Activated CD4-positive, alpha-beta T cell treated with anti-CD3 and anti-CD28 coated beads, Interleukin-2, amount 50 U/mL, for 24 hours (primary cell): ENCODE data around the gene CTNND2.
"Not testable (repeated sequence)": the region's sequence is repeated elsewhere in the genome, so short reads cannot be mapped to it uniquely, and the experiment has no call there.

Experiments
- DNase-seq, 2 donors: peaks; one replicate each; pipeline ENCODE4 v3.0.0-alpha.2; 2020; ENCODE audit warnings: low read depth in 1 of 2, low spot score in 1 of 2

CTNND2 gene

GRCh38 chr5:11869203-11869602 is 35.0 kb downstream of the CTNND2 start:
- DNase-seq: no peak

GRCh38 chr5:11863911-11864310 is 40.3 kb downstream of the CTNND2 start:
- DNase-seq: no peak

- DNase-seq: no peak
Measured at GRCh38 chr5:11857391-11857790, 46.9 kb downstream of the CTNND2 start.

- DNase-seq: no peak
Measured at GRCh38 chr5:11854936-11855335, 49.3 kb downstream of the CTNND2 start.

- no peak for DNase-seq
Measured at GRCh38 chr5:11853796-11854195, 50.5 kb downstream of the CTNND2 start.

GRCh38 chr5:11853140-11853539 is 51.1 kb downstream of the CTNND2 start:
- no peak for DNase-seq

GRCh38 chr5:11852717-11853087 is 51.5 kb downstream of the CTNND2 start:
- no peak for DNase-seq

GRCh38 chr5:11851965-11852716 is 52.1 kb downstream of the CTNND2 start:
- DNase-seq: no peak

- no peak for DNase-seq
Measured at GRCh38 chr5:11851416-11851815, 52.8 kb downstream of the CTNND2 start.

GRCh38 chr5:11828566-11828965 is 75.7 kb downstream of the CTNND2 start:
- DNase-seq: not testable (repeated sequence)

- DNase-seq: no peak
Measured at GRCh38 chr5:11822598-11822997, 81.6 kb downstream of the CTNND2 start.

- no peak for DNase-seq
Measured at GRCh38 chr5:11815916-11816315, 88.3 kb downstream of the CTNND2 start.

- DNase-seq: no peak
Measured at GRCh38 chr5:11815481-11815880, 88.8 kb downstream of the CTNND2 start.

GRCh38 chr5:11814373-11814772 is 89.9 kb downstream of the CTNND2 start:
- DNase-seq: no peak

GRCh38 chr5:11809407-11809806 is 94.8 kb downstream of the CTNND2 start:
- DNase-seq: no peak

- DNase-seq: no peak
Measured at GRCh38 chr5:11803436-11803835, 100.8 kb downstream of the CTNND2 start.

- no peak for DNase-seq
Measured at GRCh38 chr5:11801061-11801460, 103.2 kb downstream of the CTNND2 start.

GRCh38 chr5:11797132-11797531 is 107.1 kb downstream of the CTNND2 start:
- no peak for DNase-seq

- DNase-seq: no peak
Measured at GRCh38 chr5:11793396-11793795, 110.8 kb downstream of the CTNND2 start.

GRCh38 chr5:11792621-11793020 is 111.6 kb downstream of the CTNND2 start:
- no peak for DNase-seq

GRCh38 chr5:11791792-11792191 is 112.5 kb downstream of the CTNND2 start:
- no peak for DNase-seq

- DNase-seq: no peak
Measured at GRCh38 chr5:11790201-11790600, 114.0 kb downstream of the CTNND2 start.

GRCh38 chr5:11785771-11786352 is 118.4 kb downstream of the CTNND2 start:
- DNase-seq: no peak
